GM18508 (cell line): ENCODE results near the gene NSMCE3.
A peak's percentile ranks its signal among the peaks of the same experiment; 100 is the strongest.

Source experiments
- ATAC-seq: cut with Tn5 transposase; IDR thresholded peaks from one replicate; pipeline ENCODE4 v1.9.1; 2021; ENCODE audit warnings: moderate number of reproducible peaks; ENCODE audit not compliant: insufficient read depth, unreplicated experiment

NSMCE3 gene

GRCh38 chr15:29269485-29270168 lies at the start of gene NSMCE3:
NSMCE3 (minus strand) TSS chr15:29269822; CDS start chr15:29269705, 117 bp downstream.
- peak; percentile 82 for ATAC-seq

GRCh38 chr15:29316422-29316821 lies 46.8 kb upstream of the NSMCE3 start:
- no peak for ATAC-seq

- ATAC-seq, result no peak
Measured at GRCh38 chr15:29312387-29312786, 42.8 kb upstream of the NSMCE3 start.

GRCh38 chr15:29311696-29312095 lies 42.1 kb upstream of the NSMCE3 start:
- ATAC-seq, result no peak

GRCh38 chr15:29309139-29309538 lies 39.5 kb upstream of the NSMCE3 start:
- no peak for ATAC-seq

- no peak for ATAC-seq
Measured at GRCh38 chr15:29308299-29308698, 38.7 kb upstream of the NSMCE3 start.

GRCh38 chr15:29305556-29305955 lies 35.9 kb upstream of the NSMCE3 start:
- no peak for ATAC-seq

- no peak for ATAC-seq
Measured at GRCh38 chr15:29302871-29303270, 33.2 kb upstream of the NSMCE3 start.

GRCh38 chr15:29299784-29300183 lies 30.2 kb upstream of the NSMCE3 start:
- ATAC-seq, result no peak

- no peak for ATAC-seq
Measured at GRCh38 chr15:29299331-29299730, 29.7 kb upstream of the NSMCE3 start.

GRCh38 chr15:29294732-29295325 lies 25.2 kb upstream of the NSMCE3 start:
- ATAC-seq, result no peak

- ATAC-seq, result no peak
Measured at GRCh38 chr15:29291067-29291845, 21.6 kb upstream of the NSMCE3 start.

- no peak for ATAC-seq
Measured at GRCh38 chr15:29289173-29289572, 19.6 kb upstream of the NSMCE3 start.

- no peak for ATAC-seq
Measured at GRCh38 chr15:29285386-29285785, 15.8 kb upstream of the NSMCE3 start.

GRCh38 chr15:29283381-29283780 lies 13.8 kb upstream of the NSMCE3 start:
- ATAC-seq, result no peak

GRCh38 chr15:29280514-29280913 lies 10.9 kb upstream of the NSMCE3 start:
- no peak for ATAC-seq

GRCh38 chr15:29278436-29279105 lies 8.9 kb upstream of the NSMCE3 start:
- no peak for ATAC-seq

GRCh38 chr15:29276366-29276765 lies 6.7 kb upstream of the NSMCE3 start:
- ATAC-seq, result no peak

- no peak for ATAC-seq
Measured at GRCh38 chr15:29275855-29276254, 6.2 kb upstream of the NSMCE3 start.

GRCh38 chr15:29274946-29275345 lies 5.3 kb upstream of the NSMCE3 start:
- ATAC-seq, result no peak

- ATAC-seq, result no peak
Measured at GRCh38 chr15:29272219-29272618, 2.6 kb upstream of the NSMCE3 start.
